Hepatocyte (in vitro differentiated cells): ENCODE measurements around the gene ZAP70. TPM values are rescaled to one million over a fixed set of nuclear protein-coding genes. Genes with fewer than 3 reads are reported as not detected.

Experiments
- DNase-seq: peaks from one replicate; pipeline ENCODE4 v3.0.0-alpha.2; 2016; ENCODE audit warnings: low spot score
- H2AFZ ChIP-seq: fragments of 200-600 bp; sonication (generic); 2 replicates; pipeline ENCODE4 v1.6.0; 2016; ENCODE audit warnings: antibody characterized with exemption, mild to moderate bottlenecking
- H3K27ac ChIP-seq: fragments of 200-600 bp; sonication (generic); 2 replicates; pipeline ENCODE4 v1.5.1; 2016; ENCODE audit warnings: mild to moderate bottlenecking
- H3K27me3 ChIP-seq: fragments of 200-600 bp; sonication (generic); 2 replicates; pipeline ENCODE4 v1.6.1; 2016
- H3K36me3 ChIP-seq: fragments of 200-600 bp; sonication (generic); replicated peaks from 2 replicates; pipeline ENCODE4 v1.5.1; 2016; ENCODE audit warnings: low read depth; ENCODE audit not compliant: insufficient read depth
- H3K4me1 ChIP-seq: fragments of 200-600 bp; sonication (generic); 2 replicates; pipeline ENCODE4 v1.5.1; 2016; ENCODE audit warnings: mild to moderate bottlenecking, moderate library complexity; ENCODE audit not compliant: insufficient read depth
- H3K4me2 ChIP-seq: fragments of 200-600 bp; sonication (generic); 2 replicates; pipeline ENCODE4 v1.6.0; 2016
- H3K4me3 ChIP-seq: fragments of 200-600 bp; sonication (generic); 2 replicates; pipeline ENCODE4 v1.5.1; 2016; ENCODE audit warnings: mild to moderate bottlenecking
- H3K79me2 ChIP-seq: fragments of 200-600 bp; sonication (generic); 2 replicates; pipeline ENCODE4 v1.6.0; 2017; ENCODE audit warnings: mild to moderate bottlenecking
- H3K9me2 ChIP-seq: fragments of 200-600 bp; sonication (generic); replicated peaks from 2 replicates; pipeline ENCODE4 v1.6.0; 2017; ENCODE audit warnings: mild to moderate bottlenecking; ENCODE audit not compliant: insufficient read depth
- H3K9me3 ChIP-seq: fragments of 200-600 bp; sonication (generic); 2 replicates; pipeline ENCODE4 v1.5.1; 2016; ENCODE audit warnings: low read depth, mild to moderate bottlenecking
- H4K20me1 ChIP-seq: fragments of 200-600 bp; sonication (generic); 2 replicates; pipeline ENCODE4 v1.6.0; 2016; ENCODE audit warnings: mild to moderate bottlenecking; ENCODE audit not compliant: insufficient read depth, poor library complexity, severe bottlenecking
- EZH2 ChIP-seq: fragments of 200-600 bp; sonication (generic); IDR thresholded peaks from 2 replicates; pipeline ENCODE4 v1.6.1; 2016; ENCODE audit warnings: antibody characterized with exemption, mild to moderate bottlenecking, borderline replicate concordance
- EZH2phosphoT487 ChIP-seq: fragments of 200-600 bp; sonication (generic); IDR thresholded peaks from one replicate; pipeline ENCODE4 v1.6.1; 2018; ENCODE audit warnings: antibody characterized with exemption, mild to moderate bottlenecking, low read depth, moderate library complexity; ENCODE audit not compliant: unreplicated experiment, severe bottlenecking
- WGBS: methylation state at CpG from one replicate; pipeline ENCODE4 v1.1.6; 2016; ENCODE audit warnings: low lambda C conversion rate; ENCODE audit errors: missing lambda C conversion rate; 5-methylcytosine and 5-hydroxymethylcytosine counted together
- polyA plus RNA-seq: library from polyadenylated mRNA; unstranded; fragments of >200 nt; fragmentation: Nextera tagmentation; extraction: Ambion mirVana; gene quantifications from 2 replicates; pipeline ENCODE4 v1.2.1, GENCODE V29; 2016
- total RNA-seq: library from RNA; depleted of rRNA; stranded (reverse); fragments of >200 nt; gene quantifications from 2 replicates; pipeline ENCODE4 v1.2.3, GENCODE V29; 2014
- TF ChIP-seq, protein P1 (sequence below): fragments of 200-600 bp; sonication (generic); IDR thresholded peaks from 2 replicates; pipeline ENCODE4 v1.5.1; 2016; ENCODE audit warnings: antibody characterized with exemption, mild to moderate bottlenecking; ENCODE audit not compliant: poor library complexity

ZAP70 gene
- total and polyA plus RNA-seq, 2 experiments from 2014 or later, result 0.80 to 1.5 TPM

- 90% methylated on average over 17 of the region's 17 CpGs for WGBS
- DNase-seq, result no peak
- Histone ChIP-seq H3K4me1 (no peaks in the 10 kb centered on the region), H3K27ac (no peak overlapping the region), H3K9me2 (no peaks in the 10 kb centered on the region), H2AFZ (no peak overlapping the region), H3K9me3 (no peaks in the 10 kb centered on the region), H3K79me2 (no peaks in the 10 kb centered on the region), H3K4me3 (no peak overlapping the region), H3K4me2 (no peak overlapping the region), H4K20me1 (no peaks in the 10 kb centered on the region), H3K27me3 (no peaks in the 10 kb centered on the region), H3K36me3 (no peaks in the 10 kb centered on the region)
- no peak for TF ChIP-seq EZH2
- TF ChIP-seq EZH2phosphoT487, result no peak
- TF ChIP-seq, protein P1, sequence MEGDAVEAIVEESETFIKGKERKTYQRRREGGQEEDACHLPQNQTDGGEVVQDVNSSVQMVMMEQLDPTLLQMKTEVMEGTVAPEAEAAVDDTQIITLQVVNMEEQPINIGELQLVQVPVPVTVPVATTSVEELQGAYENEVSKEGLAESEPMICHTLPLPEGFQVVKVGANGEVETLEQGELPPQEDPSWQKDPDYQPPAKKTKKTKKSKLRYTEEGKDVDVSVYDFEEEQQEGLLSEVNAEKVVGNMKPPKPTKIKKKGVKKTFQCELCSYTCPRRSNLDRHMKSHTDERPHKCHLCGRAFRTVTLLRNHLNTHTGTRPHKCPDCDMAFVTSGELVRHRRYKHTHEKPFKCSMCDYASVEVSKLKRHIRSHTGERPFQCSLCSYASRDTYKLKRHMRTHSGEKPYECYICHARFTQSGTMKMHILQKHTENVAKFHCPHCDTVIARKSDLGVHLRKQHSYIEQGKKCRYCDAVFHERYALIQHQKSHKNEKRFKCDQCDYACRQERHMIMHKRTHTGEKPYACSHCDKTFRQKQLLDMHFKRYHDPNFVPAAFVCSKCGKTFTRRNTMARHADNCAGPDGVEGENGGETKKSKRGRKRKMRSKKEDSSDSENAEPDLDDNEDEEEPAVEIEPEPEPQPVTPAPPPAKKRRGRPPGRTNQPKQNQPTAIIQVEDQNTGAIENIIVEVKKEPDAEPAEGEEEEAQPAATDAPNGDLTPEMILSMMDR, result no peak
Measured at GRCh38 chr2:97714084-97714949, 941 bp downstream of the ZAP70 start.

DNA sequence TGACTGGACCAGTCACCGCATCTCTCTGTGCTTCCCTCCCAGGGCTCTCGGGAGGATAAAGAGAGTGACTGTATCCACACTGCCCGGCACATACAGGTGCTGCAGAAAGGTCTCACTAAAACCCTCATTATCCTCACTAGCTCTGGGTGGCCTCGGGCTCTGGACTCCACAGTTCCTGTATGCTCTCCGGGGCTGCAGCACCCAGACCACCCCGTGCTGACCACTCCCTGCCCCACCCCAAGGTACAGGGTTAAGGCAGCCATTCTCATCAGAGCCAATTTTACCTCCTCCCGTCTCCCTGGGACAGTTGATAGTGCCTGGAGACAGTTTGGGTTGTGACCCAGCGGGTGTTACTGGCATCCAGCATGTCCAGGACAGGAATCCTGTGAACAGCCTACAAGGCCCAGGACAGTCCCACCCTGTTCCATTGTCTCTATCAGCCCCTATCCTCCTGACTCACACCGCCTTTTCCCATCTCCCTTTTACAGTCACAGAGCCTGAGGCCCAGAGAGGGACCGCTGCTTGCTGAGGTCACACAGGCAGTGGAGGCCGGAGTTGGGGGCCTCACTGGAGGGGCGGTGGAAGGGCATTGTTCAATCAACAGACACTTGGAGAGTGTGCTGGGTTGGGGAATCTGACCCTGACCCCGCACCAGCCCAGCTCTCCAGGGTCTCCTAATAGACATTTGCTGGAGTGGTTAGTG lies 1.7 kb downstream of the ZAP70 start:
- no peaks in the 10 kb centered on the region for H3K9me2 ChIP-seq
- no peaks in the 10 kb centered on the region for H3K36me3 ChIP-seq
- H3K27ac ChIP-seq, result no peak overlapping the region
- TF ChIP-seq, protein P1, result no peak
- no peaks in the 10 kb centered on the region for H3K27me3 ChIP-seq
- no peaks in the 10 kb centered on the region for H3K4me1 ChIP-seq
- H2AFZ ChIP-seq, result no peak overlapping the region
- H3K4me3 ChIP-seq, result no peak overlapping the region
- H3K4me2 ChIP-seq, result no peak overlapping the region
- H4K20me1 ChIP-seq, result no peaks in the 10 kb centered on the region
- DNase-seq, result no peak
- H3K9me3 ChIP-seq, result no peaks in the 10 kb centered on the region
- H3K79me2 ChIP-seq, result no peaks in the 10 kb centered on the region
- 85% methylated on average over 13 of the region's 13 CpGs for WGBS

GRCh38 chr2:97715951-97716694 lies 2.7 kb downstream of the ZAP70 start:
- WGBS, result 75% methylated on average over 6 of the region's 9 CpGs
- TF ChIP-seq EZH2 (no peak), EZH2phosphoT487 (no peak)
- TF ChIP-seq, protein P1, result no peak
- Histone ChIP-seq H3K9me2 (no peaks in the 10 kb centered on the region), H2AFZ (no peak overlapping the region), H3K27ac (no peak overlapping the region), H3K9me3 (no peaks in the 10 kb centered on the region), H4K20me1 (no peaks in the 10 kb centered on the region), H3K4me3 (no peak overlapping the region), H3K27me3 (no peaks in the 10 kb centered on the region), H3K4me2 (no peak overlapping the region), H3K79me2 (no peaks in the 10 kb centered on the region), H3K36me3 (no peaks in the 10 kb centered on the region), H3K4me1 (no peaks in the 10 kb centered on the region)
- no peak for DNase-seq
